COLO668 (cell line): Measurements from ENCODE around the gene DLAT.
"Not testable (repeated sequence)": the region's sequence is repeated elsewhere in the genome, so short reads cannot be mapped to it uniquely, and the experiment has no call there.

ENCODE experiments used
- DNase-seq: peaks from one replicate; lab custom pipeline; 2025; ENCODE audit not compliant: unreplicated experiment; lab: John Stamatoyannopoulos, UW

Gene DLAT

GRCh38 chr11:112048256-112048655 lies 23.0 kb downstream of the DLAT start:
- DNase-seq: not testable (repeated sequence)

DNA sequence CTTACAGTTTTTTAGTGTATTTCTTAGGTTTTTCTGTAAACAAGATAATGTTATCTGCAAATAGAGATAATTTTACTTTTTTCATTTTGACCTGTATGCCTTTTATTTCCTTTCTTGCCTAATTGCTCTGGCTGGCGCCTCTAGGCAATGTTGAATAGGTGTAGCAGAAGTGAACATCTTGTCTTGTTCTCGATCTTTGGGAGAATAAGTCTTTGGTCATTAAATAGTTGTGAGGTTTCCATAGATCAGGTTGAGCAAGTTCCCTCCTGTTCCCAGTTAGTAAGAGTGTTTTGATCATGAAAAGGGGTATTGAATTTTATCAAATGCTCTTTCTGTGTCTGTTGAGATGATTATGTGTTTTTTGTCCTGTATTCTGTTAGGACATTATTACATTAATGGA lies 24.6 kb downstream of the DLAT start:
- no peak for DNase-seq

- DNase-seq: no peak
These were observed 25.5 kb downstream of the DLAT start for GRCh38 chr11:112050721-112051120.

- no peak for DNase-seq
These were observed 26.6 kb downstream of the DLAT start for GRCh38 chr11:112051768-112052167.

- no peak for DNase-seq
These were observed 32.0 kb downstream of the DLAT start for GRCh38 chr11:112057170-112057569.

- DNase-seq: no peak
These were observed 32.9 kb downstream of the DLAT start for GRCh38 chr11:112058103-112058502.

DNA sequence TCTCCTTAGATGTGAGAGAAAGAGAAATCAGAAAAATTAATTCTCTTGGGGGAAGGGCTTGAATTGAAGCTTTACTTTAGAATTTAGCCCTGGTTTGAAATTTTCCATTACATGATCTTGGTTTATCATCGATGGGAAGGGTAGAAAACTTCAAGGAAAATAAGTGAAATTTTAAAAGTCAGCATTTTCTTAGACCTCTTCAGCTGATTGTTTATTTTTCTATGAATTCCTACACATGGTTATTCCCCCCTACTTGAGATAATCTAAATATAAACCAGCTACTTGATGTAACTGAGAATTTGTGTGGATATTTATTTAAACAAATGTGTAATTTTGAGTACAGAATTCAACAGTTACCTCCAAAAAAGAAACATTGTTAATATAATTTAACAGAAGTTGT lies 37.7 kb downstream of the DLAT start:
- no peak for DNase-seq

DNA sequence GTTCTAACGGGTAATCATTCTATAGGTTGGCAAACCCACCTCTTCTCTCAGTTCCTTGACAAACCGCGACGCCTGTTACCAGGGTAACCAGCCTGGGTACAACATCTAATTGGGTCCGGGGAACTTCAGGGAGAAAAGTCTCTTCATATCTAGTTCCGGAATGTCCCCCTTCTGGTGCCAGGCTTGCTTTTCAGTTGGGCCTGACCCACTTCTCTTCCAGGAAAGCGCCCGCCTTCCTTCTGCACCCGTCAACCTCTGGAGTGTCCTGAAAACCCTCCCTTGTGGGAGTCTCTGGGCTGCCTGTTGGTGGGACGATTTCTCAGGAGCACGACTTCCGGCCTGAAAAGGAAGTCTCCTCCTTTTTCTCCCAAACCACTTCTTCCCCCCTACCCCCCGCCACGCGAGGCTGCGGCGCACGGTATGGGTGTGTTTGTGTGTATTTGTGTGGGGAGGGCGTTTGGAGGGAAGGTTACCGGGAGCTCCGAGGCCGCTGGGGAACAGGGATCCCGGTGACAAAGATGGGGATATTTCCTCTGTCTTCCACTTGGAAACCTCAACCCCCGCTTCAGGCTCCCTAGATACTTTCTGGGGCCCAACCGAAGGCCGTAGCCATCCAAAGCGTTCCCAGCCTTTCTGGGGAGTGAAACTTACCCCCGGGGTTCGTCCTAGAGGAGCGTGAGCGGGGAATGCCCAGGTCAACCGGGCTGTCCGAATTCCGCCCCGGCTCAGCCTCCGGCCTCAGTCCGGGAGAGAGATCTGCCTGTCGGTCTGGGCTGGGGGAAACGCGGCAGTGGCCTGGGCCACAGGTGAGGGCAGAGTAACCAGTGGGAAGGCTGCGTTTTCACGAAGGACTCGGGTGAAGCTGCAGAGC lies 49.0 kb downstream of the DLAT start, which contains the start of the genes NKAPD1 and PIH1D2:
Gene NKAPD1 (plus strand): TSS at position 359 of the 871 bp plus-strand sequence. CDS start 1,276 bp downstream, outside the sequence.
Gene PIH1D2 (minus strand): TSS at position 77 of the 871 bp plus-strand sequence. CDS start 843 bp downstream, outside the sequence.
- DNase-seq: peak; percentile 82

- no peak for DNase-seq
These were observed 57.5 kb downstream of the DLAT start for GRCh38 chr11:112082729-112083128.

DNA sequence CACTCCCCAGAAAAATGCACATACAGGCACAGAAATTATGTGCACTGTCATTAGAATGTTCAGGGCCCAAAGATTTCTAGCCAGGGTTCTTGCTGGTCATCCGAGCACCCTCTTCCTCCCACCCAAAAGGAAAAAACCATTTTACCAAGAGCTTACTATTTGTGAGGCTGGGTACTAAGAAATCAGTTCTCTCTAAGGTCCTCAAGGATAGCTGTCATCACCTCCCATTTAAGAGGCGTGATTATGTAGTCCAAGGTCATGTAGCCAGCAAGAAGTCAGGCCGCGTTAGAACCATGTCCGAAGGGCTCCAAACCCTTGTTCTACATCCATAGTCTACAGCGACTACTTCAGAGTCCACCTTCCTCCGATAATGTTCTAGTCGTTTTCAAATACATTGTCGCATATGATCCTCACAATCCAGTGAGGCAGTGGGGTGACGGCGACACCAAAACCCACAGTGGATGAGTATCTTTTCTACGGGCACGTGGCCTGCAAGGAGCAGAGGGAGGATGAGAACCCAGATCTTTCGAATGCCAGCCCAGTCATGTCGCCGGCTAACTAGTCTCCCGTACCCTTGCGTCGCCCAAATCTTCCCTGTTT lies 60.7 kb downstream of the DLAT start:
- peak; percentile 35 for DNase-seq

DNA sequence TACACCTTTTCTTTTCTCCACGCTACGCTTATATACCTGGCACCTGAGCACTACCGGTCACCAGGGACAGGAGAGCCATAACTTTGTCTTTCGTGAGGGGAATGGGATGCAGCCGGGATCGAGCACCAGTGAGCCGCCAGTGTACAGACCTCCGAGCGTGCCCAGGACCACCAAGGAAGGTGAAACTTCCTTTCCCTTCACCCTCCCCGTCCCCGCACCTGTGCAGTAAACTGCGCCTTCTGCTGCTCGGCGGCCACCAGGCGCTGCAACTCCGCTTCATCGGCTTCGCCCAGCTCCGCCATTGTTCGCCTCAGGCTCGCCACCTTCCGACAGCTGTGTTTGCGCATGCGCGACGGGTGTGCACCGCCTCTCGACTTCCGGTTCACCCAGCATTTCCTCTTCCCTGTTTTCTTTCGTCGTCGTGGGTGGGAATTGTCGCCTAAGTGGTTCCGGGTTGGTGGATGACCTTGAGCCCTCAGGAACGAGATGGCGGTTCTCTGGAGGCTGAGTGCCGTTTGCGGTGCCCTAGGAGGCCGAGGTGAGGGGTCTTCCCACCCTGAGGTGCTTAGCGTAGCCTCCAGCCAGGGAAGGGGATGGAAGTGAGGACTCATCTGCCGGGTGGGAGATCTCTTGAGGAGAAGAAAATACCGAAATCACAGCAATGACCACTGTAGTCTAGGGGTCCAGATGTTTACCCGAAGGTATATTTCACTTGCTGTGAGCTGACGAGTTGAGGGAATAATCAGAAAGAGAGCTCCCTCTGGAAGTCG lies 61.4 kb downstream of the DLAT start, which contains the start of the genes SDHD and TIMM8B:
Gene SDHD (plus strand): TSS at position 452 of the 770 bp plus-strand sequence. CDS start 35 bp downstream, at position 487.
Gene TIMM8B (minus strand): TSS at position 335 of the 770 bp plus-strand sequence. CDS start 33 bp downstream, at position 302.
- peak; percentile 96 for DNase-seq

GRCh38 chr11:112087212-112087611 lies 62.0 kb downstream of the DLAT start:
- DNase-seq: no peak

GRCh38 chr11:112095302-112095701 lies 70.1 kb downstream of the DLAT start:
- not testable (repeated sequence) for DNase-seq

GRCh38 chr11:112096194-112096593 lies 71.0 kb downstream of the DLAT start:
- no peak for DNase-seq

GRCh38 chr11:112097734-112098528 lies 72.7 kb downstream of the DLAT start:
- no peak for DNase-seq

GRCh38 chr11:112100462-112100861 lies 75.3 kb downstream of the DLAT start:
- no peak for DNase-seq

DNA sequence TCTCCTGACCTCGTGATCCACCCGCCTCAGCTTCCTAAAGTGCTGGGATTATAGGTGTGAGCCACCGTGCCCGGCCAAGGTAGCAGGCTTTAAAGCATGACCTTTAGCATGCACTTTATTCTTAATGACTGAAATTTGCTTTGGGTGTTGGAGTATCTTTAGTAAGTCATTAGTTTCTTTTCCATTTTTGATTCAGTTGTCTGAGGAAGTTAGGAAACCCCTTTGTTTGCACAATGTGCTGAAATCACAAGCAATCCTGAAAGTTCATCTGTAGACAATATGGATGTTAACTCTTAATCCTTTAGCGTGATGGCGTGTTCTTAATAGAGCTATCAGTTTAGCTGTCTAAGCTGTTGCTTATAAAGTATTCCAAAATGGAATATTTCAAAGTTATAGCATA lies 78.2 kb downstream of the DLAT start:
- no peak for DNase-seq

DNA sequence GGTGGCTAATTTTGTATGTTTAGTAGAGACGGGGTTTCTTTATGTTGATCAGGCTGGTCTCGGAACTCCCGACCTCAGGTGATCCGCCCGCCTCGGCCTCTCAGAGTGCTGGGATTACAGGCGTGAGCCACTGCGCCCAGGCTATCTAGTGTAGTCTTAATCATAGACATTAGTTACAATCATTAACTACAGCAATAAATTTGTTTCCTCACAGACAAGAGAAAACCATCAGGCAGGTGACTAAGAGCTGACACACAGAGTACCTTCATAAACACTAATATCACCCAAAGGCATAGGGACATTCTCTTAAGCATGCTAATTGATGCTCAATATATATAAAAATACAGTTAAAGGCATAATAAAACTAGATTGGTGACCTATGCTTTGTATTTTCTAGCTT lies 80.9 kb downstream of the DLAT start:
- no peak for DNase-seq
